ENCODE results near the gene SOBP.

The SOBP gene

GRCh38 chr6:107591346-107591745 is 101.4 kb downstream of the SOBP start:
- Histone ChIP-seq H3K4me1 (ENCODE audit: insufficient read depth, poor library complexity, severe bottlenecking) (no peaks in the 10 kb centered on the region), H3K36me3 (ENCODE audit: low read depth) (no peaks in the 10 kb centered on the region), H3K9me3 (ENCODE audit: severe bottlenecking) (no peaks in the 10 kb centered on the region), H3K27ac (ENCODE audit: poor library complexity, severe bottlenecking) (no peak overlapping the region), H3K4me3 (ENCODE audit: severe bottlenecking) (no peak overlapping the region), H3K27me3 (ENCODE audit: insufficient read depth, poor library complexity, severe bottlenecking) (no peaks in the 10 kb centered on the region)
- ATAC-seq (ENCODE audit: low read depth) (no peak), DNase-seq (ENCODE audit: low spot score) (no peak)
- no peak for TF ChIP-seq CTCF (IDR thresholded peaks at IDR 0.05; ENCODE audit: poor library complexity, severe bottlenecking)

- ATAC-seq (ENCODE audit: low read depth): no peak
- Histone ChIP-seq H3K4me1 (ENCODE audit: insufficient read depth, poor library complexity, severe bottlenecking) (no peaks in the 10 kb centered on the region), H3K27ac (ENCODE audit: poor library complexity, severe bottlenecking) (no peak overlapping the region), H3K4me3 (ENCODE audit: severe bottlenecking) (no peak overlapping the region), H3K27me3 (ENCODE audit: insufficient read depth, poor library complexity, severe bottlenecking) (no peaks in the 10 kb centered on the region), H3K36me3 (ENCODE audit: low read depth) (no peaks in the 10 kb centered on the region), H3K9me3 (ENCODE audit: severe bottlenecking) (no peaks in the 10 kb centered on the region)
- no peak for TF ChIP-seq CTCF (IDR thresholded peaks at IDR 0.05; ENCODE audit: poor library complexity, severe bottlenecking)
- no peak for DNase-seq (ENCODE audit: low spot score)
These were observed 102.9 kb downstream of the SOBP start for GRCh38 chr6:107592806-107593205.

- Histone ChIP-seq H3K4me3 (ENCODE audit: severe bottlenecking) (no peak overlapping the region), H3K36me3 (ENCODE audit: low read depth) (no peaks in the 10 kb centered on the region), H3K9me3 (ENCODE audit: severe bottlenecking) (no peaks in the 10 kb centered on the region), H3K27ac (ENCODE audit: poor library complexity, severe bottlenecking) (no peak overlapping the region), H3K4me1 (ENCODE audit: insufficient read depth, poor library complexity, severe bottlenecking) (no peaks in the 10 kb centered on the region), H3K27me3 (ENCODE audit: insufficient read depth, poor library complexity, severe bottlenecking) (no peaks in the 10 kb centered on the region)
- DNase-seq (ENCODE audit: low spot score) (no peak), ATAC-seq (ENCODE audit: low read depth) (no peak)
- TF ChIP-seq CTCF (IDR thresholded peaks at IDR 0.05; ENCODE audit: poor library complexity, severe bottlenecking): no peak
These were observed 104.8 kb downstream of the SOBP start for GRCh38 chr6:107594736-107595135.

- Histone ChIP-seq H3K4me3 (ENCODE audit: severe bottlenecking) (no peak overlapping the region), H3K4me1 (ENCODE audit: insufficient read depth, poor library complexity, severe bottlenecking) (peaks cover 15% of the 10 kb centered on the region), H3K9me3 (ENCODE audit: severe bottlenecking) (no peaks in the 10 kb centered on the region), H3K36me3 (ENCODE audit: low read depth) (no peaks in the 10 kb centered on the region), H3K27me3 (ENCODE audit: insufficient read depth, poor library complexity, severe bottlenecking) (no peaks in the 10 kb centered on the region), H3K27ac (ENCODE audit: poor library complexity, severe bottlenecking) (no peak overlapping the region)
- ATAC-seq (ENCODE audit: low read depth): no peak
- TF ChIP-seq CTCF (IDR thresholded peaks at IDR 0.05; ENCODE audit: poor library complexity, severe bottlenecking): no peak
- DNase-seq (ENCODE audit: low spot score): no peak
These were observed 108.2 kb downstream of the SOBP start for GRCh38 chr6:107598091-107598490.

- H3K9me3 ChIP-seq (ENCODE audit: severe bottlenecking): no peaks in the 10 kb centered on the region
- no peaks in the 10 kb centered on the region for H3K36me3 ChIP-seq (ENCODE audit: low read depth)
- ATAC-seq (ENCODE audit: low read depth) (no peak), DNase-seq (ENCODE audit: low spot score) (no peak)
- no peak for TF ChIP-seq CTCF (IDR thresholded peaks at IDR 0.05; ENCODE audit: poor library complexity, severe bottlenecking)
- no peak overlapping the region for H3K4me3 ChIP-seq (ENCODE audit: severe bottlenecking)
- no peak overlapping the region for H3K27ac ChIP-seq (ENCODE audit: poor library complexity, severe bottlenecking)
- H3K27me3 ChIP-seq (ENCODE audit: insufficient read depth, poor library complexity, severe bottlenecking): no peaks in the 10 kb centered on the region
- peaks cover 15% of the 10 kb centered on the region for H3K4me1 ChIP-seq (ENCODE audit: insufficient read depth, poor library complexity, severe bottlenecking)
These were observed 109.1 kb downstream of the SOBP start for GRCh38 chr6:107599043-107599442.

Data from RWPE2 (cell line).